B cell (primary cell): ENCODE results near the gene ABI2. TPM values are rescaled to one million over a fixed set of nuclear protein-coding genes. Genes with fewer than 3 reads are reported as not detected.

ENCODE experiments used
- ATAC-seq: fragments of 200-7000 bp; cut with Tn5 transposase; one replicate; pipeline ENCODE4 v1.10.0; 2021; ENCODE audit warnings: low read depth, mild to moderate bottlenecking, moderate number of reproducible peaks, moderate library complexity
- CTCF ChIA-PET: fragments of 350-600 bp; sonication (Branson Sonifier 250); formaldehyde crosslinking; loops from one replicate; lab custom pipeline; 2021; ENCODE audit warnings: antibody characterized with exemption, inconsistent platforms; lab: Charles Lee
- POLR2A ChIA-PET: fragments of 350-600 bp; sonication (Branson Sonifier 250); formaldehyde crosslinking; loops from one replicate; lab custom pipeline; 2021; ENCODE audit warnings: antibody characterized with exemption; lab: Charles Lee
- DNase-seq: peaks from one replicate; pipeline ENCODE4 v3.0.0; 2013
- H2AFZ ChIP-seq: 2 replicates; pipeline ENCODE4 v1.6.1; 2012; ENCODE audit warnings: mild to moderate bottlenecking, low read depth, low read length; ENCODE audit not compliant: insufficient read depth, poor library complexity, severe bottlenecking
- H3K27ac ChIP-seq, 2 donors: 1 replicate in 1 of 2; 2 replicates in 1 of 2; pipeline ENCODE4 v1.5.1; 2012 to 2013; ENCODE audit warnings: low read length in 2 of 2, mild to moderate bottlenecking in 2 of 2, moderate library complexity in 1 of 2
- H3K27me3 ChIP-seq, 4 experiments: fragments of 200-600 bp in 1 of 4; sonication (generic) in 1 of 4; replicated peaks in 1 of 4; 1 replicate in 2 of 4; 2 replicates in 2 of 4; pipeline versions ENCODE4 v1.6.1 to v1.7.0; 2013 to 2016; ENCODE audit warnings: low read length in 3 of 4, mild to moderate bottlenecking in 2 of 4, mixed read lengths in 1 of 4, moderate library complexity in 1 of 4; ENCODE audit not compliant: insufficient read depth in 4 of 4, control insufficient read depth in 3 of 4; ENCODE audit errors: control extremely low read depth in 1 of 4
- H3K36me3 ChIP-seq, 2 experiments: replicated peaks in 1 of 2; 1 replicate in 1 of 2; 2 replicates in 1 of 2; pipeline versions ENCODE4 v1.6.1 to v1.7.1; 2013; ENCODE audit warnings: low read length in 1 of 2; ENCODE audit not compliant: insufficient read depth in 2 of 2, control insufficient read depth in 1 of 2; ENCODE audit errors: control extremely low read depth in 1 of 2, extremely low read depth in 1 of 2
- H3K4me1 ChIP-seq, 2 donors: fragments of 200-600 bp in 1 of 2; sonication (generic) in 1 of 2; 1 replicate in 1 of 2; 2 replicates in 1 of 2; pipeline versions ENCODE4 v1.5.1 to v1.6.1; 2013 to 2017; ENCODE audit warnings: low read length in 2 of 2; ENCODE audit not compliant: control insufficient read depth in 2 of 2, insufficient read depth in 2 of 2
- H3K4me2 ChIP-seq: replicated peaks from 2 replicates; pipeline ENCODE3; 2012; ENCODE audit warnings: mild to moderate bottlenecking, low read depth, low read length; ENCODE audit not compliant: poor library complexity, severe bottlenecking
- H3K4me3 ChIP-seq, 5 experiments: fragments of 200-600 bp in 1 of 5; sonication (generic) in 1 of 5; 1 replicate in 3 of 5; 2 replicates in 2 of 5; pipeline versions ENCODE4 v1.5.1 to v1.7.0; 2011 to 2016; ENCODE audit warnings: low read length in 4 of 5, mild to moderate bottlenecking in 4 of 5, low read depth in 2 of 5, control low read depth in 1 of 5, moderate library complexity in 1 of 5; ENCODE audit not compliant: insufficient read depth in 1 of 5; ENCODE audit errors: control extremely low read depth in 1 of 5, extremely low read depth in 1 of 5
- H3K79me2 ChIP-seq: fragments of 200-600 bp; sonication (generic); one replicate; pipeline ENCODE4 v1.6.0; 2016; ENCODE audit warnings: low read length; ENCODE audit not compliant: control insufficient read depth, insufficient read depth
- H3K9ac ChIP-seq: fragments of 200-600 bp; sonication (generic); 2 replicates; pipeline ENCODE4 v1.6.1; 2017; ENCODE audit warnings: mild to moderate bottlenecking, low read length, moderate library complexity
- H3K9me3 ChIP-seq, 3 donors: one replicate each; pipeline versions ENCODE4 v1.6.1 to v1.7.1; 2013; ENCODE audit warnings: low read length in 2 of 3; ENCODE audit not compliant: control insufficient read depth in 2 of 3, insufficient read depth in 1 of 3; ENCODE audit errors: control extremely low read depth in 1 of 3
- H4K20me1 ChIP-seq: 2 replicates; pipeline ENCODE4 v1.6.0; 2012; ENCODE audit warnings: mild to moderate bottlenecking, low read length; ENCODE audit not compliant: insufficient read depth, control insufficient read depth, poor library complexity, severe bottlenecking
- H3K27ac Mint-ChIP-seq: one replicate; pipeline ENCODE4 v1.8.0; 2021; ENCODE audit warnings: mixed read lengths
- H3K27me3 Mint-ChIP-seq: one replicate; pipeline ENCODE4 v1.8.0; 2021; ENCODE audit warnings: mixed read lengths
- H3K4me1 Mint-ChIP-seq: one replicate; pipeline ENCODE4 v1.8.0; 2021; ENCODE audit warnings: mixed read lengths
- H3K4me3 Mint-ChIP-seq: one replicate; pipeline ENCODE4 v1.8.0; 2021; ENCODE audit warnings: mixed read lengths
- H3K9me3 Mint-ChIP-seq: one replicate; pipeline ENCODE4 v1.8.0; 2022; ENCODE audit warnings: mixed read lengths; ENCODE audit not compliant: insufficient read depth
- CTCF ChIP-seq: fragments of 200-600 bp; IDR thresholded peaks from one replicate; pipeline ENCODE4 v1.8.0; 2022; ENCODE audit warnings: antibody characterized with exemption, mild to moderate bottlenecking
- EZH2 ChIP-seq: IDR thresholded peaks from 2 replicates; pipeline ENCODE4 v1.6.1; 2012; ENCODE audit warnings: borderline replicate concordance, low read depth, mild to moderate bottlenecking, moderate library complexity, low read length; ENCODE audit not compliant: insufficient read depth, poor library complexity, severe bottlenecking
- WGBS: methylation state at CpG from one replicate; pipeline ENCODE4 v1.1.5; 2013; ENCODE audit warnings: missing lambda C conversion rate; ENCODE audit not compliant: insufficient coverage; 5-methylcytosine and 5-hydroxymethylcytosine counted together
- intact Hi-C: fragments of 100-400 bp; cut with micrococcal nuclease; formaldehyde crosslinking; loops from one replicate; pipeline ENCODE4 v1.10.0; 2022
- polyA plus RNA-seq: library from polyadenylated mRNA; depleted of rRNA; stranded (reverse); fragments of >200 nt; gene quantifications from 2 replicates; pipeline ENCODE4 v1.2.3, GENCODE V29; 2012
- total RNA-seq, 2 donors: library from RNA; stranded (reverse); fragments of 120-200 nt in 1 of 2; gene quantifications; 1 replicate in 1 of 2; 2 replicates in 1 of 2; pipeline versions ENCODE4 v1.2.3 to v1.2.4, GENCODE V29; 2013 to 2022

The ABI2 gene
- total and polyA plus RNA-seq, 2 donors (not counting 1 experiment from before 2014, with no cell fraction given), result 6.8 to 32.7 TPM

- ATAC-seq (no peak), DNase-seq (no peak)
- TF ChIP-seq EZH2 (no peak), CTCF (no peak)
- Mint-ChIP-seq H3K4me3 (no peak overlapping the region), H3K9me3 (no peaks in the 10 kb centered on the region), H3K27ac (no peak overlapping the region), H3K4me1 (no peaks in the 10 kb centered on the region), H3K27me3 (peaks cover 7% of the 10 kb centered on the region)
- Histone ChIP-seq H3K27me3 (no peaks in the 10 kb centered on the region), H3K36me3 (no peaks in the 10 kb centered on the region), H3K4me3 (no peak overlapping the region), H4K20me1 (no peaks in the 10 kb centered on the region), H3K4me2 (no peak overlapping the region), H2AFZ (no peak overlapping the region), H3K27ac (no peak overlapping the region), H3K9ac (no peak overlapping the region), H3K79me2 (no peaks in the 10 kb centered on the region), H3K9me3 (no peaks in the 10 kb centered on the region), H3K4me1 (no peaks in the 10 kb centered on the region)
- intact Hi-C loops, result no loop called here
- ChIA-PET CTCF (no interaction called here), POLR2A (no interaction called here)
- 88% methylated on average over 1 of the region's 2 CpGs for WGBS
These were observed 148.7 kb downstream of the ABI2 start for GRCh38 chr2:203476881-203477280.

- H3K27ac ChIP-seq, result no peak overlapping the region
- no peaks in the 10 kb centered on the region for H3K79me2 ChIP-seq
- no peak overlapping the region for H3K9ac ChIP-seq
- Mint-ChIP-seq H3K9me3 (no peaks in the 10 kb centered on the region), H3K27me3 (peaks cover 23% of the 10 kb centered on the region), H3K27ac (no peak overlapping the region), H3K4me1 (no peaks in the 10 kb centered on the region), H3K4me3 (no peak overlapping the region)
- no peaks in the 10 kb centered on the region for H4K20me1 ChIP-seq
- no peaks in the 10 kb centered on the region for H3K9me3 ChIP-seq
- H3K4me3 ChIP-seq, result no peak overlapping the region
- 100% methylated on average over 1 of the region's 5 CpGs for WGBS
- TF ChIP-seq CTCF (no peak), EZH2 (no peak)
- no peak overlapping the region for H3K4me2 ChIP-seq
- intact Hi-C loops, result no loop called here
- H3K4me1 ChIP-seq, result no peaks in the 10 kb centered on the region
- H3K27me3 ChIP-seq, result peaks cover 0 to 8% (median 0%) of the 10 kb centered on the region in 4 experiments
- DNase-seq, result no peak
- no peaks in the 10 kb centered on the region for H3K36me3 ChIP-seq
- no peak for ATAC-seq
- ChIA-PET POLR2A (no interaction called here), CTCF (no interaction called here)
- H2AFZ ChIP-seq, result no peak overlapping the region
These were observed 152.4 kb downstream of the ABI2 start for GRCh38 chr2:203480623-203481022.
